ENCODE results near the gene MATK. TPM values are rescaled to one million over a fixed set of nuclear protein-coding genes. Genes with fewer than 3 reads are reported as not detected.

MATK gene
- total and polyA plus RNA-seq, 10 of the 15 experiments (the other 5 are each of a cell fraction or from before 2014, with no cell fraction given): 0.24 to 2.2 (median 1.1) TPM; not detected in 2

GRCh38 chr19:3823350-3823713, 37.2 kb upstream of the MATK start:
- 62% methylated on average over 10 of the region's 10 CpGs for WGBS (ENCODE audit: insufficient coverage, insufficient replicate concordance, low lambda C conversion rate, missing lambda C conversion rate)
- SMC1A ChIA-PET (ENCODE audit: uncharacterized antibody, unreplicated experiment): no interaction called here
- in situ Hi-C loops (cut with MboI): no loop called here

GRCh38 chr19:3822683-3823349, 36.6 kb upstream of the MATK start:
- Histone ChIP-seq H3K27ac (ENCODE audit: control insufficient read depth, insufficient read depth) (no peak overlapping the region), H3K4me1 (ENCODE audit: control insufficient read depth, insufficient read depth, low read length) (no peaks in the 10 kb centered on the region), H3K36me3 (ENCODE audit: control insufficient read depth in 2 of 2, insufficient read depth in 2 of 2, low read length in 1 of 2) (no peaks in the 10 kb centered on the region), H3K9me3 (replicated peaks; ENCODE audit: control insufficient read depth, insufficient read depth, low read length) (no peaks in the 10 kb centered on the region), H3K9ac (ENCODE audit: control insufficient read depth, insufficient read depth, low read length) (no peak overlapping the region), H3K79me2 (ENCODE audit: control insufficient read depth, insufficient read depth, low read length) (no peaks in the 10 kb centered on the region), H2AFZ (ENCODE audit: control insufficient read depth, low read depth, low read length) (no peak overlapping the region), H3K4me3 (no peak overlapping the region), H3K4me2 (ENCODE audit: control insufficient read depth, insufficient read depth) (no peak overlapping the region), H4K20me1 (ENCODE audit: control insufficient read depth, insufficient read depth) (no peaks in the 10 kb centered on the region), H3K27me3 (replicated peaks in 1 of 2; ENCODE audit: control insufficient read depth in 2 of 2, insufficient read depth in 2 of 2, low read length in 1 of 2) (no peaks in the 10 kb centered on the region)
- 63% methylated on average over 26 of the region's 26 CpGs for WGBS (ENCODE audit: insufficient coverage, insufficient replicate concordance, low lambda C conversion rate, missing lambda C conversion rate)
- intact Hi-C loops (cut with micrococcal nuclease; ENCODE audit: unreplicated experiment) (no loop called here), in situ Hi-C loops (cut with MboI) (no loop called here)
- no peak for ATAC-seq
- RAD21 ChIA-PET (ENCODE audit: unreplicated experiment): interaction anchor here (1.0 to 1.5 kb wide), 2 partner anchors 60 to 83 kb away, joined by 3 to 5 read pairs; partner anchors contain the start of gene MRPL54
- SMC1A ChIA-PET (ENCODE audit: uncharacterized antibody, unreplicated experiment): interaction anchor here (0.8 kb wide), 1 partner anchor 54 kb away, joined by 3 read pairs; no protein-coding TSS in a partner anchor
- CTCF ChIA-PET: interaction anchor here (0.8 to 1.8 kb wide), 5 partner anchors 11 to 382 kb away, joined by 3 to 13 read pairs (median 9); partner anchors contain the start of genes APBA3 and MRPL54
- POLR2A ChIA-PET: no interaction called here
- no peak for FAIRE-seq
- DNase-seq (ENCODE audit: low read depth, low spot score): no peak
- no TSS peak for BruUV-seq (replicated peaks)
- TF ChIP-seq NFIC (IDR thresholded peaks at IDR 0.05; ENCODE audit: low read depth, low read length): no peak
- no peak for TF ChIP-seq POLR2A (IDR thresholded peaks at IDR 0.05; ENCODE audit: low read depth, low read length)
- no peak for TF ChIP-seq LARP7 (IDR thresholded peaks at IDR 0.05)
- no peak for TF ChIP-seq KDM1A (IDR thresholded peaks at IDR 0.05; ENCODE audit: borderline replicate concordance)
- TF ChIP-seq, protein P1, sequence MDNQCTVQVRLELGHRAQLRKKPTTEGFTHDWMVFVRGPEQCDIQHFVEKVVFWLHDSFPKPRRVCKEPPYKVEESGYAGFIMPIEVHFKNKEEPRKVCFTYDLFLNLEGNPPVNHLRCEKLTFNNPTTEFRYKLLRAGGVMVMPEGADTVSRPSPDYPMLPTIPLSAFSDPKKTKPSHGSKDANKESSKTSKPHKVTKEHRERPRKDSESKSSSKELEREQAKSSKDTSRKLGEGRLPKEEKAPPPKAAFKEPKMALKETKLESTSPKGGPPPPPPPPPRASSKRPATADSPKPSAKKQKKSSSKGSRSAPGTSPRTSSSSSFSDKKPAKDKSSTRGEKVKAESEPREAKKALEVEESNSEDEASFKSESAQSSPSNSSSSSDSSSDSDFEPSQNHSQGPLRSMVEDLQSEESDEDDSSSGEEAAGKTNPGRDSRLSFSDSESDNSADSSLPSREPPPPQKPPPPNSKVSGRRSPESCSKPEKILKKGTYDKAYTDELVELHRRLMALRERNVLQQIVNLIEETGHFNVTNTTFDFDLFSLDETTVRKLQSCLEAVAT (IDR thresholded peaks at IDR 0.05): no peak
- no peak for TF ChIP-seq YBX1 (IDR thresholded peaks at IDR 0.05)
- no peak for TF ChIP-seq IKZF1 (conservative IDR thresholded peaks at IDR 0.05)
- TF ChIP-seq, protein P2, sequence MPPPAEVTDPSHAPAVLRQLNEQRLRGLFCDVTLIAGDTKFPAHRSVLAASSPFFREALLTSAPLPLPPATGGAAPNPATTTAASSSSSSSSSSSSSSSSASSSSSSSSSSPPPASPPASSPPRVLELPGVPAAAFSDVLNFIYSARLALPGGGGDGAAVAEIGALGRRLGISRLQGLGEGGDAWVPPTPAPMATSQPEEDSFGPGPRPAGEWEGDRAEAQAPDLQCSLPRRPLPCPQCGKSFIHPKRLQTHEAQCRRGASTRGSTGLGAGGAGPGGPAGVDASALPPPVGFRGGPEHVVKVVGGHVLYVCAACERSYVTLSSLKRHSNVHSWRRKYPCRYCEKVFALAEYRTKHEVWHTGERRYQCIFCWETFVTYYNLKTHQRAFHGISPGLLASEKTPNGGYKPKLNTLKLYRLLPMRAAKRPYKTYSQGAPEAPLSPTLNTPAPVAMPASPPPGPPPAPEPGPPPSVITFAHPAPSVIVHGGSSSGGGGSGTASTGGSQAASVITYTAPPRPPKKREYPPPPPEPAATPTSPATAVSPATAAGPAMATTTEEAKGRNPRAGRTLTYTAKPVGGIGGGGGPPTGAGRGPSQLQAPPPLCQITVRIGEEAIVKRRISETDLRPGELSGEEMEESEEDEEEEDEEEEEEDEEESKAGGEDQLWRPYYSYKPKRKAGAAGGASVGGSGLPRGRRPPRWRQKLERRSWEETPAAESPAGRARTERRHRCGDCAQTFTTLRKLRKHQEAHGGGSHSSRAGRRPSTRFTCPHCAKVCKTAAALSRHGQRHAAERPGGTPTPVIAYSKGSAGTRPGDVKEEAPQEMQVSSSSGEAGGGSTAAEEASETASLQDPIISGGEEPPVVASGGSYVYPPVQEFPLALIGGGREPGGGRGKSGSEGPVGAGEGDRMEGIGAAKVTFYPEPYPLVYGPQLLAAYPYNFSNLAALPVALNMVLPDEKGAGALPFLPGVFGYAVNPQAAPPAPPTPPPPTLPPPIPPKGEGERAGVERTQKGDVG (CRISPR knock-in tag; IDR thresholded peaks at IDR 0.05): no peak
- no peak for TF ChIP-seq SMC3 (IDR thresholded peaks at IDR 0.05; ENCODE audit: borderline replicate concordance, low read length)
- TF ChIP-seq RUNX3 (IDR thresholded peaks at IDR 0.05; ENCODE audit: low read length): no peak
- TF ChIP-seq SREBF1 (IDR thresholded peaks at IDR 0.05; ENCODE audit: low read length): no peak
- TF ChIP-seq MTA3 (IDR thresholded peaks at IDR 0.05; ENCODE audit: borderline replicate concordance, low read length): no peak
- no peak for TF ChIP-seq ZBED1 (IDR thresholded peaks at IDR 0.05; ENCODE audit: borderline replicate concordance)
- no peak for TF ChIP-seq CREM (IDR thresholded peaks at IDR 0.05; ENCODE audit: low read depth)

More at GRCh38 chr19:3823350-3823713, 37.2 kb upstream of the MATK start:
- POLR2A ChIA-PET: no interaction called here
- no peak overlapping the region for H3K27ac ChIP-seq (ENCODE audit: control insufficient read depth, insufficient read depth)
- intact Hi-C loops (cut with micrococcal nuclease; ENCODE audit: unreplicated experiment): no loop called here
- H3K9ac ChIP-seq (ENCODE audit: control insufficient read depth, insufficient read depth, low read length): no peak overlapping the region
- DNase-seq (ENCODE audit: low read depth, low spot score) (no peak), FAIRE-seq (no peak), ATAC-seq (no peak)
- no peaks in the 10 kb centered on the region for H3K79me2 ChIP-seq (ENCODE audit: control insufficient read depth, insufficient read depth, low read length)
- no TSS peak for BruUV-seq (replicated peaks)
- no peak overlapping the region for H3K4me2 ChIP-seq (ENCODE audit: control insufficient read depth, insufficient read depth)
- CTCF ChIA-PET: no interaction called here
- H3K4me3 ChIP-seq: no peak overlapping the region
- H3K4me1 ChIP-seq (ENCODE audit: control insufficient read depth, insufficient read depth, low read length): no peaks in the 10 kb centered on the region
- H3K9me3 ChIP-seq (replicated peaks; ENCODE audit: control insufficient read depth, insufficient read depth, low read length): no peaks in the 10 kb centered on the region
- no peaks in the 10 kb centered on the region for H3K36me3 ChIP-seq (ENCODE audit: control insufficient read depth in 2 of 2, insufficient read depth in 2 of 2, low read length in 1 of 2)
- RAD21 ChIA-PET (ENCODE audit: unreplicated experiment): no interaction called here
- no peaks in the 10 kb centered on the region for H3K27me3 ChIP-seq (replicated peaks in 1 of 2; ENCODE audit: control insufficient read depth in 2 of 2, insufficient read depth in 2 of 2, low read length in 1 of 2)
- H4K20me1 ChIP-seq (ENCODE audit: control insufficient read depth, insufficient read depth): no peaks in the 10 kb centered on the region
- H2AFZ ChIP-seq (ENCODE audit: control insufficient read depth, low read depth, low read length): no peak overlapping the region
- no peak for TF ChIP-seq SREBF1 (IDR thresholded peaks at IDR 0.05; ENCODE audit: low read length)
- no peak for TF ChIP-seq PAX5 (IDR thresholded peaks at IDR 0.05; ENCODE audit: borderline replicate concordance, low read depth, low read length)
- no peak for TF ChIP-seq HCFC1 (IDR thresholded peaks at IDR 0.05; ENCODE audit: low read length)
- TF ChIP-seq FOS (IDR thresholded peaks at IDR 0.05; ENCODE audit: borderline replicate concordance, extremely low read depth, insufficient read length): no peak

Data from GM12878 (cell line).